DOHH2 (cell line): Measurements from ENCODE around the gene CHKB.

ENCODE experiments used
- H3F3A ChIP-seq: fragments of 200-600 bp; sonication (generic), shearing (Covaris generic); 2 replicates; pipeline ENCODE4 v1.6.0; 2016; ENCODE audit warnings: antibody characterized with exemption, mild to moderate bottlenecking; ENCODE audit not compliant: control insufficient read depth, insufficient read depth
- H3K27ac ChIP-seq: fragments of 200-600 bp; sonication (generic); 2 replicates; pipeline ENCODE4 v1.5.1; 2014; ENCODE audit warnings: low read depth, mild to moderate bottlenecking, low read length, moderate library complexity
- H3K27me3 ChIP-seq: fragments of 200-600 bp; sonication (generic); 2 replicates; pipeline ENCODE4 v1.6.1; 2014; ENCODE audit warnings: mild to moderate bottlenecking, low read length, mixed read lengths; ENCODE audit not compliant: control insufficient read depth
- H3K36me3 ChIP-seq: fragments of 200-600 bp; sonication (generic); 2 replicates; pipeline ENCODE4 v1.6.1; 2014; ENCODE audit warnings: mild to moderate bottlenecking, low read length, moderate library complexity, mixed read lengths; ENCODE audit not compliant: control insufficient read depth
- H3K4me1 ChIP-seq: fragments of 200-600 bp; sonication (generic); 2 replicates; pipeline ENCODE4 v1.6.1; 2014; ENCODE audit warnings: mild to moderate bottlenecking, low read length, mixed read lengths; ENCODE audit not compliant: control insufficient read depth
- H3K4me2 ChIP-seq: fragments of 200-600 bp; sonication (generic); 2 replicates; pipeline ENCODE4 v1.6.0; 2014; ENCODE audit warnings: mild to moderate bottlenecking, low read length, moderate library complexity
- H3K4me3 ChIP-seq: fragments of 200-600 bp; sonication (generic); 2 replicates; pipeline ENCODE4 v1.5.1; 2014; ENCODE audit warnings: mild to moderate bottlenecking, low read length, mixed read lengths
- H3K79me2 ChIP-seq: fragments of 200-600 bp; sonication (generic); 2 replicates; pipeline ENCODE4 v1.6.1; 2014; ENCODE audit warnings: mild to moderate bottlenecking, low read length, mixed read lengths; ENCODE audit not compliant: control insufficient read depth
- H3K9me2 ChIP-seq: fragments of 200-600 bp; sonication (generic); replicated peaks from 2 replicates; pipeline ENCODE4 v1.6.1; 2014; ENCODE audit warnings: mild to moderate bottlenecking, low read length, mixed read lengths; ENCODE audit not compliant: control insufficient read depth
- H3K9me3 ChIP-seq: fragments of 200-600 bp; sonication (generic); 2 replicates; pipeline ENCODE4 v1.6.1; 2014; ENCODE audit warnings: antibody characterized with exemption, low read length, mixed read lengths; ENCODE audit not compliant: control insufficient read depth, insufficient read depth
- H4K20me1 ChIP-seq: fragments of 200-600 bp; sonication (generic); 2 replicates; pipeline ENCODE4 v1.6.0; 2014; ENCODE audit warnings: low read depth, mild to moderate bottlenecking, antibody characterized with exemption, low read length, moderate library complexity; ENCODE audit not compliant: control insufficient read depth, insufficient read depth
- CTCF ChIP-seq: fragments of 200-600 bp; sonication (generic); IDR thresholded peaks from one replicate; pipeline ENCODE4 v1.5.1; 2014; ENCODE audit warnings: antibody characterized with exemption, mild to moderate bottlenecking, low read depth, low read length; ENCODE audit not compliant: poor library complexity, severe bottlenecking
- EZH2phosphoT487 ChIP-seq: fragments of 200-600 bp; sonication (generic); IDR thresholded peaks from 2 replicates; pipeline ENCODE4 v1.6.1; 2017; ENCODE audit warnings: borderline replicate concordance, mild to moderate bottlenecking, antibody characterized with exemption, low read length, moderate library complexity, mixed read lengths

Gene CHKB

GRCh38 chr22:50561401-50562358 is 21.0 kb downstream of the CHKB start:
- TF ChIP-seq CTCF (no peak), EZH2phosphoT487 (no peak)
- Histone ChIP-seq H3K27ac (no peak overlapping the region), H3K79me2 (no peaks in the 10 kb centered on the region), H3K9me2 (no peaks in the 10 kb centered on the region), H3K36me3 (no peaks in the 10 kb centered on the region), H4K20me1 (no peaks in the 10 kb centered on the region), H3K4me3 (no peak overlapping the region), H3K9me3 (no peaks in the 10 kb centered on the region), H3F3A (no peaks in the 10 kb centered on the region), H3K4me1 (peaks cover 8% of the 10 kb centered on the region), H3K4me2 (no peak overlapping the region), H3K27me3 (peaks cover 18% of the 10 kb centered on the region)

- no peak overlapping the region for H3K27ac ChIP-seq
- H3K4me1 ChIP-seq, result peaks cover 8% of the 10 kb centered on the region
- H3K36me3 ChIP-seq, result no peaks in the 10 kb centered on the region
- H3K4me2 ChIP-seq, result no peak overlapping the region
- no peaks in the 10 kb centered on the region for H3K79me2 ChIP-seq
- no peaks in the 10 kb centered on the region for H3K9me2 ChIP-seq
- H3K4me3 ChIP-seq, result no peak overlapping the region
- no peaks in the 10 kb centered on the region for H4K20me1 ChIP-seq
- peaks cover 22% of the 10 kb centered on the region for H3K27me3 ChIP-seq
- TF ChIP-seq EZH2phosphoT487 (no peak), CTCF (no peak)
- H3K9me3 ChIP-seq, result no peaks in the 10 kb centered on the region
- H3F3A ChIP-seq, result no peaks in the 10 kb centered on the region
Measured at GRCh38 chr22:50560034-50560433, 22.6 kb downstream of the CHKB start.

GRCh38 chr22:50556703-50557102 is 25.9 kb downstream of the CHKB start:
- H3K4me1 ChIP-seq, result no peaks in the 10 kb centered on the region
- TF ChIP-seq EZH2phosphoT487, result no peak
- TF ChIP-seq CTCF, result no peak
- H3K9me3 ChIP-seq, result no peaks in the 10 kb centered on the region
- no peaks in the 10 kb centered on the region for H4K20me1 ChIP-seq
- no peaks in the 10 kb centered on the region for H3K36me3 ChIP-seq
- no peak overlapping the region for H3K27ac ChIP-seq
- H3K4me2 ChIP-seq, result no peak overlapping the region
- H3K79me2 ChIP-seq, result no peaks in the 10 kb centered on the region
- no peak overlapping the region for H3K4me3 ChIP-seq
- peaks cover 9% of the 10 kb centered on the region; the same call in 1 of the 2 replicates for H3K27me3 ChIP-seq
- H3K9me2 ChIP-seq, result no peaks in the 10 kb centered on the region
- H3F3A ChIP-seq, result no peaks in the 10 kb centered on the region
